Measurements from ENCODE around the gene C20orf173.
"Not testable (repeated sequence)": the region's sequence is repeated elsewhere in the genome, so short reads cannot be mapped to it uniquely, and the experiment has no call there.

C20orf173 gene

DNA sequence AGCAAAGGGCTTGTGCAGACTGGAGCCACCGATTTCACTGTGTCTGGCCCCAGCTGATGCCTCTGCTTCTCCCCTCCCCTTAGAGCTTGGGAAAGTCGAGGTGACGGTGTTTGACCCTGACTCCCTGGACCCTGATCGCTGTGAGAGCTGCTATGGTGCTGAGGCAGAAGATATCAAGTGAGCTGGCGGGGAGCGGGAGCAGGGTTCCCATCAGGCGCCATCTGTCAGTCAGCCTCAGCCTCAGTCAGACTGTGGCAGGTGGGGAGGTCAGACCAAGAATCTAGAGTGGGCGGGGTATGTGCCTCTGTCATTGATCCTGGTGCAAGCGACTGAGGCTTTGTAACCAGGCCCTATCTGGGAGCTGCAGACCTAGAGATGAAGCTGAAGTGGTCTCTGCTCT, 17.9 kb upstream of the C20orf173 start:
- FAIRE-seq = no peak
- DNase-seq (ENCODE audit: low spot score) = no peak

DNA sequence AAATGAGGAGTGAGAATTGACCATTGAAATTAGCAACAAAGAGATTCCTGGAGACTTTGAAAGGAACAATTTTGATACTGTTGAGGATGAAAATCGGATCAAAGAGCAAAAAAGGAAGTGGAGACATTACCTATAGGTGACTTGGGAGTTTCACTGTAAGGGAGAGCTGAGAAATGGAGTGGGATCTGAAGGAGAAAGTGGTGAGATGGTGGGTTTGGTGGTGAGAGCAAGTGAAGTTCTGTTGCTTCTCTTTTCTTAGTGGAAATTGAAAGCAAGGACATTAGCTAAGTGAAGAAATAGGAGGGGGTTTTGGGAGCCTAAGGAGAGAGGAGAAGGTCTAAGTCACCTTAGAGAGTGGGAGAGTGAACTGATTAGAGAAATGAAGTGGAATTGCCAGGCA, 16.7 kb upstream of the C20orf173 start:
- DNase-seq (ENCODE audit: low spot score) (no peak), FAIRE-seq (no peak)

DNA sequence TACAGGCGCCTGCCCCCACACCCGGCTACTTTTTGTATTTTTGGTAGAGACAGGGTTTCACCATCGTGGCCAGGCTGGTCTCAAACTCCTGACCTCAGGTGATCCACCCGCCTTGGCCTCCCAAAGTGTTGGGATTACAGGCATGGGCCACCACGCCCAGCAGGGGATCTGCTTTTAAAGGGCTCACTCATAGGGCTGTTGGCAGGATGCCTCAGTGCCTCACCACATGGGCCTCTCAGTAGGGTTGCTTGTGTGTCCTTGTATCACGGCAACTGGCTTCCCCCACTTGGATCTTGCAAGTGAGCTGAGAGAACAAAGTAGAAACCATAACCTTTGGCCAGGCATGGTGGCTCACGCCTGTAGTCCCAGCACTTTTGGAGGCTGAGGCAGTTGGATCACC, 15.5 kb upstream of the C20orf173 start:
- DNase-seq (ENCODE audit: low spot score) (peak; percentile 91), FAIRE-seq (peak; percentile 83)

DNA sequence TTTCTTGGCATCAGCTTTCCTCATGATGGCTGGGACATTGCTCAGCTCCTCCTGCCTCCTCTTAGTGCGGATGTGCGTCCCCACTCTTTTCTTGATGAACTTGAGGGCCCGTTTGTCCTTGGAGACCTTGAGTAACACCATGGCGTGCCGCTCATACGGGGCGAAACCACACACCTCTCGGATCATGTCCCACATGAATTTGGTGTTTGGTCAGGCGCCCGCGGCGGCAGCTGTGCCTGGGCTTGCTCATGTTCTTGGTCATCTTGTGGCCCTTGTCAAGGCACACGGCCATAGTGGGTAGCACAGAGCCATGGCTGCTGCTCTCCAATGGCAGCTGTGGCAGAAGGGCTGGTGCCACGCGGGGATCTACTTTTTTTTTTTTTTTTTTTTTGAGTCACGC, 15.0 kb upstream of the C20orf173 start:
- no peak for FAIRE-seq

DNA sequence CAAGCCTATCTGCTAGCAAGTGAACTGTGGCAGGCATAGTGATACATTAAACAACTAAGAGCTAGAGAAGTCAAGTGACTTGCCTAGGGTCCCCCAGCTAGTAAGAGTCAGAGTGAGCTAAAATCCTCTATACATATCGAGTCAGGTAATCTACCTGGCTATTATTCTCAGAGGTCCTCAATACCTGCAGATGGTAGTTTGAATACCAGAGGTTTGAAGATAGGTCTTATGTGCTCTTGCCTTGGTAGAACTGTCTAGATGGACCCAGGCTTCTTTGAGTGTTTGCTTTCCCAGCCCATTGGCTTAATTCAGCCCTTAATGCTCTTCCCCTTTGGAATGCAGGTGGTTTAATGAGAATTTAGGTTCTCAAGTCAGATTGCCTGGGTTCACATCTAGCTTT, 13.5 kb upstream of the C20orf173 start:
- FAIRE-seq (no peak), DNase-seq (ENCODE audit: low spot score) (no peak)

More for the DNA sequence above, 15.0 kb upstream of the C20orf173 start:
- no peak for DNase-seq (ENCODE audit: low spot score)

DNA sequence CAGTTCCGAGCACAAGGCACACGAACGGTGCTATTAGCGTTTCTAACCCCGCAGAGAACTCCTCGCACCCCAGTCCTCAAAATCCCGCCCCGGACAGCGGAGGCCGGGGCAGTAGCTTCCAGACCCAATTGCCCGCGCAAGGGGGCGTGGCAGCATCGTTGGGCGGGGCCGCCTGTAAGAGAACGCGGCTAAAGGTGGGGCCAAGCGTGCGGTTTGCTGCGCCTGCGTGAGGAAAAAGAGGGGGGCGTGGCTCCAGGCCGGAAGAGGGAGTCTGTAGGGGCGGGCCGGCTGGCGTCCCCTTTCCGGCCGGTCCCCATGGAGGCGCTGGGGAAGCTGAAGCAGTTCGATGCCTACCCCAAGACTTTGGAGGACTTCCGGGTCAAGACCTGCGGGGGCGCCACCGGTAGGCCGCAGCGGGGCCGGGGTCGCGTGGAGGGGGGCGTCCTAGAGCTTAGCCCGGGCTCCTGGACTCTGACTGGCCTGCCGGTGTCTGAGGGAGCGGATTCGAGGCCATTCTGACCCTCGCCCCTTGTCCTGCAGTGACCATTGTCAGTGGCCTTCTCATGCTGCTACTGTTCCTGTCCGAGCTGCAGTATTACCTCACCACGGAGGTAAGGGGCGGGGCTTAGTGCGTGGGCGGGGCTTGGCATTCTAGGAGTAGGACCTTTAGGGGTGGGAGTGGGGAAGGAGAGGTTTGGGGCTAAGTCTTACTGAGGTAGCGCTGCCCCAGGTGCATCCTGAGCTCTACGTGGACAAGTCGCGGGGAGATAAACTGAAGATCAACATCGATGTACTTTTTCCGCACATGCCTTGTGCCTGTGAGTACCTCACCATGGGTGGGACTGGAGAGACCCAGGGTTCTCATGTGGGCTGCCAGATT, 12.6 kb upstream of the C20orf173 start, which contains the start of gene ERGIC3:
Gene ERGIC3 (plus strand): TSS at position 296 of the 880 bp plus-strand sequence. CDS start 20 bp downstream, at position 316.
- peak; percentile 83 for FAIRE-seq

DNA sequence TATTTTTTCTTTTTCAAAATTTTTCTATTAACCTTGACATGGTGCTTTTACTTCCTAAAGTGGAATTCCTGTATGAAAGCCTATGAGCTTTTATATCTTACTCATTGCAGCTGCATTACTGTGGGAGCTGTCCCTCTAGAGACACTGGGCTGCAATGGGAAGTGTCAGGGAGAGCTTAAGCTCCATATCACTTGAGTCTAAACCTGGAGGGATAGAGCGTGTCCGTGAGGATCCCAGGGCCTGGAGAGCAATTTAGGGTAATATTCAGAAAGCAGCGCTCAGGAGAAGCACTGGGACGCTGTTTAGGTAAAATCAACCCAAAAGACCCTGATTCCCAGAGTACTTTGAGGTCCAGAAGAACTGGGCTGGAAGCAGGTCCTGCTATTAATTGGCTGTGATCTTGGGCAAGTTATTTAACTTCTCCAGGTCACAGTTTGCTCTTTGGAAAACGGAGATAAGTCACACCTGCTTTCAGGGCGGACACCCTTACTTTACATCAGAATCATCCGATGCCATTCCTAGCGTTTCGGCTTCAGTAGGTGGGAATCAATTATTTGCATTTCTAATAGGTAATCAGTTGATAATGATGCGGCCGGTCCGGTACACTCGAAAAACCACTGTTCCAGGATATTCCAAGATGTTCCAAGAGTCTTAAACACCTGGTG, 11.8 kb upstream of the C20orf173 start:
- FAIRE-seq = no peak
- no peak for DNase-seq (ENCODE audit: low spot score)

More for the DNA sequence above, 12.6 kb upstream of the C20orf173 start, which contains the start of gene ERGIC3:
- peak; percentile 90 for DNase-seq (ENCODE audit: low spot score)

DNA sequence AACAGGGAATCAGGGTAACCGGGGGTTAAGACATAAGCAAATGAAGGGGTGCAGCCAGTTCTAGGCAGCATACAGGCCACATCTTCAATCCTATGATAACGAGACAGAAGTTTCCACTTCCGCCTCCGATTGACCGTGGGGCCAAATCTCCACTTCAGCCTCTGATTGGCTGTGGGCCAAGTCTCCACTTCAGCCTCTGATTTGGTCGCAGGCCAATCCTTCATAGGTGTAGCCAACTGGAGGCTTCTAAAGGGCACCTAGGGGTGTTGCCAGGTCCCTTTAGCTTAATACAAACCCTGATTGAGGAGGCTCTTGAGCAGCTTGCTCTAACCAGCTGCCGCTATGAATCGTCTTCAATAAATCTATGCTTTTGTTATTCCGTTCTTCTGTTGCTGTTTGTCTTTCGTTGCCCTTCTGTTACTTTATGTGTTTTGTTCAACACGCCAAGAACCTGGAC, 10.3 kb upstream of the C20orf173 start:
- no peak for DNase-seq (ENCODE audit: low spot score)
- no peak for FAIRE-seq

DNA sequence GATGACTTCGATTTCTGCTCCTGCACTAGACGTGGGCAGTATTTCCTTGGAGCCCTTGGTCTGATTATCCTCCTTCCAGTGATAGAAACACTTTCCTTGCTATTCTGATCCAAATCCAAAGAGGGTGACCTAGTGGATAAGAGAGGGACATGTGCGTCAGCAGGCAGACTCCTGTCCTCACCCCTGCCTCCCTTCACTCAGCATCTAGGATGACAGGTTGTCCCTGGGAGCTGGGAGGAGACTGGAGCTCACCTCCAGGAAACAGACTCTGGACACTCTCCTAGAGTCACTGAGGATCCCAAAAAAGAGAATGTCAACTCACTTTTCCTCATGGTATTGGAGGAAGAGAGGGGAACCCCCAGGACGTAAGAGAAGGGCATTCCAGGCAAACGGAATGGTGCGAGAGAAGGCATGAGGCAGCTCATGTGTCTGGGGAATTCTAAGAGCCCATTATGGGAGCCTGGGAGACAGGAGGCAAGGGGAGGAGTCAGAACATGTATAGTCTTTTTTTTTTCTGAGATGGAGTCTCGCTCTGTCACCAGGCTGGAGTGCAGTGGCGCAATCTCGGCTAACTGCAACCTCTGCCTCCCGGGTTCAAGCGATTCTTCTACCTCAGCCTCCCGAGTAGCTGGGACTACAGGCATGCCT, 2.2 kb downstream of the C20orf173 start:
- FAIRE-seq (no peak), DNase-seq (ENCODE audit: low spot score) (no peak)

DNA sequence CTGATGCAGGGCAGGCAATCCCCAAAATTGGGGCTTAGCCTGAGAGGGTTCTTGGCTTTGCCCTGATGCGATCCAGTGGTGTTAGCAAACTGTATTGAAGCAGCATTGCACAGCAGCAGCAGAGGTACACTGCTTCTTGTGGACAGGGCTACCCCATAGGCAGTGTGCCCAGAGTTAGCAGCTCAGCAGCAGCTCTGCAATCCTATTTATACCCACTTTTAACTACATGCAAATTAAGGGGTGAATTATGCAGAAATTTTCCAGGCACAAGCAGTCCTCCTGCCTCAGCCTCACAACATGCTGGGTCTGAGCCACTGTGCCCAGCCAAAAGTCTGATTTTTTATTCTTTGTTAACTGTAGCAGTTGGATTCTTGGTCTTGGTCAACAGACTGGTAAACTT, 3.8 kb downstream of the C20orf173 start:
- no peak for DNase-seq (ENCODE audit: low spot score)
- no peak for FAIRE-seq

DNA sequence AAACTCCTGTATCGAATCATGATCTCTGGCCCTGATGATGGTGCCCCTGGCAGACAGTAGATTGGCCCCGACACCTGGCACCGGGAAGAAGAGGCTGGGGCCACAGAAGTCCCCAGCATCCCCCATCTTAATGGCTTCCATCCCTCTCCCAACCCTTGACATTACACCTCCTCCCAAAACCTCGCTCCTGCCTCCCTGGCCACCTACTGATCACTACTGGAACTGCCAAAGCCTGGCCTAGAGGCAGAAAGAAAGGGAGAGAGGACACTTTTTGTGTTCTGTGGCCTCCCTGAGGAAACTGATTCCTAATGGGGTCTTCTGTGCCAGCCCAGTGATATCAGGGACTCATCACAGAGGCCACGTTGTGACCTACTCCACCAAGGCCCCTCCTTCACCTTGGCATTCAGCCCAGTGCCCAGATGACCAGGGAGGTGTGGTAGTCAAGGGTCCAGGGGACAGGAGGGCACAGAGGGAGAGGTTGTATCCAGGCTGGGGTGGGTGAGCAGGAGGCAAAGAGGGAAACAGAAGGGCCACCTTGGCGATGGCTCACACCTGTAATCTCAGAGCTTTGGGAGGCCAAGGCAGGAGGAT, 6.1 kb downstream of the C20orf173 start:
- no peak for FAIRE-seq
- DNase-seq (ENCODE audit: low spot score) = no peak

DNA sequence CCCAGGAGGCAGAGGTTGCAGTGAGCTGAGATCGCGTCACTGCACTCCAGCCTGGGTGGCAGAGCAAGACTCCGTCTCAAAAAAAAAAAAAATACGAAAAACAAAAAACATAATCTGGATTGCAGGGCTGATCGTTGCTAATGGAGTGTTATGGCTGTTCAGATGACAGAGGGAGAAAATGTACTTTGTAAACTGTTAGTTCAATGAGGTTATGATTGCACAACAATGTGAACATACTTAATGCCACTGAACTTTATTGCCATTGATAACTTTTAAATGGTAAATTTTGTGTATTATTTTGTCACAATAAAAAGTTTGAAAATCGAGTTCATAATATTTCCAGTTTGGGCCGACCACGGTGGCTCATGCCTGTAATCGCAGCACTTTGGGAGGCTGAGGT, 10.5 kb downstream of the C20orf173 start:
- FAIRE-seq (no peak), DNase-seq (ENCODE audit: low spot score) (no peak)

DNA sequence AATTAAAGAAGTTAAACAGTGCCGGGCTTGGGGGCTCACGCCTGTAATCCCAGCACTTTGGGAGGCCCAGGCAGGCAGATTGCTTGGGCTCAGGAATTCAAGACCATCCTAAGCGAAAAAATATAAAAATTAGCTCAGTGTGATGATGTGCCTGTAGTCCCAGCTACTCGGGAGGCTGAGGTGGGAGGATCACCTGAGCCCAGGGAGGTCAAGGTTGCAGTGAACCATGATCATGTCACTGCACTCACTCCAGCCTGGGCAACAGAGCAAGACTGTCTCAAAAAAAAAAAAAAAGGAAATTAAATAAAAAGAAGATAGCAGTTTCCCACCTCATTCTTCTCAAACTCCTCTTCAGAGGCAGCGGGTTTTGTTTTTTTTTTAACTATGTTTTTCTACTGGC, 11.7 kb downstream of the C20orf173 start:
- DNase-seq (ENCODE audit: low spot score); FAIRE-seq: not testable (repeated sequence)

DNA sequence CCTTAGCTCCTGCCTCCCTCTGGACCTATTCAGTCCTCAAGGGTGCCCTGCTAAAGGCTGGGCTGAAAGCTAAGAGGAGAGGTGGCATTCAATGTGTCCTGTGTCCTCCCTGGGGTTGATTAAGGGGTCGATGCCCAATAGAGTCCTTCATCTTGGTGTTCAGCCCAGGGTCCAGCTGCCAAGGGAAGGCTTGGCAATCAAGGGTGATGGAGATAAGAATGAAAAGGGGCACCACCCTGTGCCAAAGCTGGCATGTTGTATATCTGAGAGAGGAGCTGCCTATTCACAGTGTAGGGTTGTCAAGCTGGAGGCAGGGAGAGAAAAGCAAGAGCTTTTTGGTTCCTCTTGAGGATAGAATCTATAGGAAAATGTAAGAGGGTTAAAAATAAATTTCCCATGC, 12.3 kb downstream of the C20orf173 start:
- FAIRE-seq = no peak
- no peak for DNase-seq (ENCODE audit: low spot score)

DNA sequence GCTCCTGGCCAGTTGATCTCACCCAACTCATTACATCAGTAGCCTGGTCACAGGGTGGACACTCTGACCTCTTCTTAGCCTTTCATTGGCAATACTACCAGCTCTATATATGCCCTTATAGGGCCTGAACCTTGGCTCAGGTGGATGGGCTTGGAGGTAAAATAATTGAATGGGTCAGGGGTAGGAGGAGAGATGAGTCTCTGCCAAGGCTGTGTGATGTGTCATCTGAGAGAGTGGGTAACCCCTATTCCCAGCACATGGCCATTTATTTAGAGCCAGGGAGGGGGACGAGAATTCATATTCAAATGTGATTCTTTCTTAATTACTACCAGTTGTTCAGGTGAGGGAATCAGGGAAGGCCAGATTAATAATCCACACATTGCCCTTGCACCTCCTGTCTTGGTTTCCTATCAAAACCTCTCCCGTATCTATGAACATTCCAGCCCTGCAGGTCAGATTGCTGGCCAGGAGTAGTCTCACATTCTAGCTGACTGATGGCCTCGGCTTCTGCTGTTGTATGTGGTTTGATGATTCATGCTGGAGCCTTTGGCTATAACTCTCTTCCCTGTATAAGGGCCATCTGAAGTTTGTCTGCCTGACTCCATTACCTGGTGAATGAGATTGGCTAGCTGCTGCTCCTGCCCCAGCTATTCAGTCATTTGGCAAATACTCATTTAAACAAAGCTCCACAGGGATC, 13.4 kb downstream of the C20orf173 start:
- FAIRE-seq = peak; percentile 95
- DNase-seq (ENCODE audit: low spot score) = peak; percentile 93

DNA sequence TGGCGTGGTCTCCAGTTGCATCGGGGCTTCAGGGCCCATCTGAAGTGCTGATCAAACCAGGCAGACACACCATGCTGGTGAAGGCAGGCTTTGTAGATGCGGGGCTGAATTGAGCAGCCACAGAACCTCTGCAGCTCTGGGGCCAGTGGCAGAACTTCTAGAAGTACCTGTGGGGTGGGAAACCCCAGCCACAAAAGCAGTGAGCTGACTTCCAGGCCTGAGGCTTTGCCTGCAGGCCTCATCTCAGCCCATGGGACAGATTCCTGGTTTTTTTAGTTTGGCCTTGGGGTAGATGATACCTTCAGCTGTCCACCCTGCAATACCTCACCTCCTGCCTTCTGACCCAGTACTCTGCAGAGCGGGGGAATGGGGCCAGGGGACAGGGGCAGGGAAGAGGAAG, 14.1 kb downstream of the C20orf173 start:
- DNase-seq (ENCODE audit: low spot score) (no peak), FAIRE-seq (no peak)

DNA sequence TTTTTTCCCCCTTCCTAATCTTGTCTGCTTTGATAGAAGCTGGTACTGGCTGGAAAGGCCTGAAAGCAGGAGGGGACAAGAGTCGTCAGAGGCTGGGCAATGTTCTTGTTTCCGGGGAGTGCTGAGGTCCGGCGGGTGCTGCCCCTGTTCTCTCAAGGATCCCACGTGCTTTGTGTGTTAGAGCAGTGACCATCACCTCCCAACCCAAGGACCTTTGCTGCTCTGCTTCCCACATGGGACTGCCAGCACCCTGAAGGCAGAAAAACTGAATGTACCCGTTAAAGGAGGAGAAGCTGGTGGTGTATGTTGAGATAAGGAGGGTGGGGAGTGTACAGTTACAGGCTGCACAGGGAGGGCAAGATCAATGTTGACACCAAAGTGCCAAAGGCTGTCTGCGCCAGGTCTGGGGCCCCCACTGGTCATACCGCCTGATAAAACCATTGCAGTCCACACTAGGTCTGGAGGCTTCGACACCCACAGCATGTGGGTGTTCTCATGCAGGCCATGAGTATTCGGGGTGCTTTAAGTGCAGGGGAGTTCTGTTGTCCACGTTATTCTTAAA, 15.0 kb downstream of the C20orf173 start:
- FAIRE-seq (no peak), DNase-seq (ENCODE audit: low spot score) (no peak)

DNA sequence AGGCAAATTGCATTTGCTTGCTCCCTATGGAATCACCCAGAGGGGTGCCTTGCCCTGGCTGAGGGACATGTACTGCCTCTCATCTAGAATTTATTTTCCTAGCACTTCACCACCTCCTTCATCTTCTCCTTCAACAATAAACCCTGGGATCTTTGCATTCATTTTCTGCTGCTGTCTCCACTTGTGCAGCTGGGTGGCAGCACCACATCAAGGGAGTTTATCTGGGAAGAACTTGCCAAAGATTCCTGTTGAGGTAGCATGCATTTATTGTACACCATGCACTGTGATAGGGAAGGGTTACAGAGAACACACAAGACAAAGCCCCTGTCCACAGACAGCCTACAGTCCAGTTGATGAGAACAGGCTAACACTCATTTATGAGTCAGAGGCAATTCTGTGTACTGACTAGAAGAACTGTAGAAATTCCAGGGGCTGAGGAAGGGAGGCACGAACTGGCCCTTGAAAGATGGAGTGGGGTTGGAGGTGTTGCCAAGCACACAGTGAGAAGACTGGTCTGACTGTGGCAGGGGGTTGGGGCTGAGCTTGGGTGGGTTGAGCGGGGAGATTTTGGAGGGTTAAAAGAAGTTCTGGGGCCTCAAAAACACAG, 17.5 kb downstream of the C20orf173 start:
- peak; percentile 7 for FAIRE-seq

DNA sequence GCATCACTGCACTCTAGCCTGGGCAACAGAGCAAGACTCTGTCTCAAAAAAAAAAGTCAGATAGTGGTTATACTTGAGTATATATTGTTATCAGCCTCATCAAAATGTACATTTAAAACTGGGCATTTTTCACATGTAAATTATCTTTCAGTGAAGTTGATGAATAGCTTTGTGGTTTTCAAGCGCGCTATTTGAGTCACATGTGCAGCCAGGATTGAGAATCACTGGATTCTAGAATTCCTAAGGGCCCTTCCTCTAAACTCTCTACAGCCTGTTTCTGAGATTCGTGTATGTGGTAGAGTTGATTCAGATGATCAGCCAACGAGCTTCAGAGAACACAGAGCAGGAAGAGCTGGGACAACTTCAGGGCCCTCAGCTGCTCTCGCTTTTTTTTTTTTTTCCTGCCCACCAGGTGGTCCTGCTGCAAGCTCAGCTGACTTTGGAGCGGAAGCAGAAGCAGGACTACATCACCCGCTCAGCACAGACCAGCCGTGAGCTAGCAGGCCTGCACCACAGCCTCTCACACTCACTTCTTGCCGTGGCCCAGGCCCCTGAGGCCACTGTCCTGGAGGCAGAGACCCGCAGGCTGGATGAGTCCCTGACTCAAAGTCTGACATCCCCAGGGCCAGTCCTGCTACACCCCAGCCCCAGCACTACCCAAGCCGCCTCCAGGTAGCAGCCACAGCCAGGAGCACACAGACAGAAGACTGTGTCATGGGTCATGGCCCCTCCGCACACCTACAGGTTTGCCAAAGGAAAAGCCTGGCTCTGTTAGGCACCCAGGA, 18.3 kb downstream of the C20orf173 start:
- no peak for DNase-seq (ENCODE audit: low spot score)
- FAIRE-seq = no peak

More for the DNA sequence above, 17.5 kb downstream of the C20orf173 start:
- peak; percentile 26 for DNase-seq (ENCODE audit: low spot score)

Data from RCC 7860 (cell line).